AG04449 (cell line): ENCODE results near the gene SFTPD.
A peak's percentile ranks its signal among the peaks of the same experiment; 100 is the strongest.

Experiments used
- CTCF ChIA-PET: fragments of 350-600 bp; formaldehyde crosslinking; extraction: SDS; loops from one replicate; lab custom pipeline; 2021; ENCODE audit warnings: antibody characterized with exemption; lab: Yijun Ruan, JAX
- POLR2A ChIA-PET: fragments of 400-600, 350-600 bp; formaldehyde crosslinking; extraction: SDS; loops from one replicate; lab custom pipeline; 2020; ENCODE audit warnings: antibody characterized with exemption, inconsistent platforms; lab: Yijun Ruan, JAX
- DNase-seq: peaks from one replicate; pipeline ENCODE4 v3.0.0-alpha.2; 2010; ENCODE audit warnings: low read depth, low spot score
- H3K4me3 ChIP-seq: 2 replicates; pipeline ENCODE4 v1.5.1; 2011; ENCODE audit warnings: low read depth, mild to moderate bottlenecking, control low read depth, low read length
- TF ChIP-seq, protein P1 (sequence below): IDR thresholded peaks from one replicate; pipeline ENCODE4 v1.5.1; 2011; ENCODE audit warnings: mild to moderate bottlenecking, moderate library complexity, low read length, control low read depth, inconsistent platforms; ENCODE audit not compliant: insufficient read depth; ENCODE audit errors: missing control alignments

SFTPD gene

DNA sequence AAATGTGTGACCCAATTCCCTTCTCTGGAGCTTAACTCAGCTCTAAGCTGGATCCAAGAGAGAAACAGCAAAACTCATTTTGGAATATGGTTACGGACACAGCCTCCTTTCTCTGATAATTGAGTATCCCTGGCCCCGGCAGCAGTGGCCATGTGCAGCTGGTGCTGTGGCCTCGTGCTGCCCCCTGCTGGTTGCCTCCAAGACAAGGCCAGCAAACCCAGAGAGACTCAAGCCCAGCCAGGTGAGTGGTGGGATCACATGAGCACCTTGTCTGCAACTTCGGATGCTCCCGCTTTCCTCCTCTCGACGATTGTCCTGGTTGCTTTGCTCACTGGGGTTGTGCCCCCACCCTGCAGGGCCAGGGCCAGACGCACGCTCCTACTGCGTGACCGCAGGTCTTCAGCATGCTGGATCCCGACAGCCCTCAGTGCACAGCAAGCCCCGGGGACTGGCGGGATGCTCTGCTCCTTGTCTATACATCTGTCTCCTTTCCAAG is 19.4 kb downstream of the SFTPD start:
- no peak overlapping the region for H3K4me3 ChIP-seq
- TF ChIP-seq, protein P1, sequence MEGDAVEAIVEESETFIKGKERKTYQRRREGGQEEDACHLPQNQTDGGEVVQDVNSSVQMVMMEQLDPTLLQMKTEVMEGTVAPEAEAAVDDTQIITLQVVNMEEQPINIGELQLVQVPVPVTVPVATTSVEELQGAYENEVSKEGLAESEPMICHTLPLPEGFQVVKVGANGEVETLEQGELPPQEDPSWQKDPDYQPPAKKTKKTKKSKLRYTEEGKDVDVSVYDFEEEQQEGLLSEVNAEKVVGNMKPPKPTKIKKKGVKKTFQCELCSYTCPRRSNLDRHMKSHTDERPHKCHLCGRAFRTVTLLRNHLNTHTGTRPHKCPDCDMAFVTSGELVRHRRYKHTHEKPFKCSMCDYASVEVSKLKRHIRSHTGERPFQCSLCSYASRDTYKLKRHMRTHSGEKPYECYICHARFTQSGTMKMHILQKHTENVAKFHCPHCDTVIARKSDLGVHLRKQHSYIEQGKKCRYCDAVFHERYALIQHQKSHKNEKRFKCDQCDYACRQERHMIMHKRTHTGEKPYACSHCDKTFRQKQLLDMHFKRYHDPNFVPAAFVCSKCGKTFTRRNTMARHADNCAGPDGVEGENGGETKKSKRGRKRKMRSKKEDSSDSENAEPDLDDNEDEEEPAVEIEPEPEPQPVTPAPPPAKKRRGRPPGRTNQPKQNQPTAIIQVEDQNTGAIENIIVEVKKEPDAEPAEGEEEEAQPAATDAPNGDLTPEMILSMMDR: peak; percentile 91
- CTCF ChIA-PET: interaction anchor here (0.6 to 1.9 kb wide), 14 partner anchors 9 to 392 kb away, joined by 3 to 6 read pairs (median 4); no protein-coding TSS in a partner anchor
- POLR2A ChIA-PET: no interaction called here
- DNase-seq: no peak

DNA sequence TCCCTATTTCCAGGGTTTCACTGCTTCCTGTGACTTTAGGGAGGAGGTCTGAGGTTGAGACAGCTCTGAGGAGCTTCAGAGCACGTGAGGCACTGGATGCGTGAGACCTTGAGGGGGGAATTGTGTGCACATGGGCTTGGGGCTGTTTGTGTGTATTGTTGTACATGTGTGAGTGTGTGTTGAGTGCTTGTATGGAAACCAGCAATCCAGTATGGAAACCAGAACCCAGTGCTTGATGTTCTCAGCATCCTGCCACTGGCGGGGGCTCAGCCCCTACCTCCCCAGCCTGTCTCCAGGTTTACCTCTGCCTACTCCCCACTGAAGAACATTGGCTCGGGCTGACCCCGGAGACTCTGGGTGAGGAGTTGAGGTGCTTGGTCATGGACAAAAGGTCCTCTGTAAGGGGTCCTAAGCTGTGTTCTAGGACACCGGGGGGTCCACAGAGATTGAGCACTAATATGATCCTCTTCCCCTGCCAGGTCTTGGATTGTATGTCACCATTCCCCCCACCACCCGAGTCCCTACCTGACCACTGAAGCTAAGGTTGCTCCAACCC is 20.8 kb downstream of the SFTPD start:
- no peak overlapping the region for H3K4me3 ChIP-seq
- CTCF ChIA-PET: interaction anchor here (0.7 to 1.6 kb wide), 8 partner anchors 10 to 368 kb away, joined by 3 to 6 read pairs (median 4); partner anchors contain the start of gene SFTPA2
- TF ChIP-seq, protein P1: no peak
- no peak for DNase-seq
- POLR2A ChIA-PET: no interaction called here

- ChIA-PET POLR2A (no interaction called here), CTCF (interaction anchor here (0.6 to 1.5 kb wide), 7 partner anchors 9 to 367 kb away, joined by 3 to 6 read pairs (median 5); partner anchors contain the start of gene SFTPA2)
- TF ChIP-seq, protein P1: no peak
- no peak for DNase-seq
- H3K4me3 ChIP-seq: no peak overlapping the region
Measured at GRCh38 chr10:79927111-79927828, 21.6 kb downstream of the SFTPD start.

GRCh38 chr10:79926037-79926436 is 22.9 kb downstream of the SFTPD start:
- H3K4me3 ChIP-seq: no peak overlapping the region
- ChIA-PET POLR2A (no interaction called here), CTCF (interaction anchor here (0.8 to 2.9 kb wide), 6 partner anchors 15 to 389 kb away, joined by 3 to 7 read pairs (median 4); no protein-coding TSS in a partner anchor)
- DNase-seq: no peak
- TF ChIP-seq, protein P1: no peak

- ChIA-PET CTCF (interaction anchor here (0.7 to 2.9 kb wide), 7 partner anchors 121 to 389 kb away, joined by 3 to 7 read pairs (median 3); partner anchors contain the start of gene SFTPA2), POLR2A (no interaction called here)
- DNase-seq: no peak
- TF ChIP-seq, protein P1: no peak
- H3K4me3 ChIP-seq: no peak overlapping the region
Measured at GRCh38 chr10:79925614-79926013, 23.3 kb downstream of the SFTPD start.

DNA sequence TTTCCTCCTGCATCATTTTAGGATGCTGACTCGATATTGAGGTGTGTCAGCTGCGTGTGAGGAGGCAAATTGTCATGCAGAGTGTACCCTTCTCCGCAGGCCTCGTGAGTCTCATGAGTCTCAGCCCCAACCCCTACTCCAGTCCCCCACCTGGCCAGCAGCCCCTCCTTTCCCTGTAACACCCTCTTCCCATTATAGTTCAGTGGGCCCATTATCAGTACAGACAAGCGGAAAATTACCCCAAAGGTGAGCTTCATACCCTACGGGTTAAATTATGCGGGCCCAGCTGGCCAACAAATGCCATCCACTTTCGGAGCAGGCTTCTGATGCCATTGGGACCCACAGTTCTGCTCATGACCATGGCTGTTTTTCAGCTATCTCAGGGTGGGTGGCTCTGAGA is 25.2 kb downstream of the SFTPD start:
- DNase-seq: no peak
- CTCF ChIA-PET: interaction anchor here (2.9 kb wide), 1 partner anchor 123 kb away, joined by 7 read pairs; no protein-coding TSS in a partner anchor
- TF ChIP-seq, protein P1: no peak
- no peak overlapping the region for H3K4me3 ChIP-seq
- POLR2A ChIA-PET: no interaction called here
